Right lobe of liver (tissue), 4 donors: Measurements from ENCODE around the gene TLX1.

Experiments
- POLR2A ChIP-seq: fragments of 450-650 bp; IDR thresholded peaks from one replicate; pipeline ENCODE4 v1.6.1; 2017; ENCODE audit warnings: antibody characterized with exemption, mild to moderate bottlenecking
- TF ChIP-seq, protein P1 (sequence below), 4 donors: fragments of 200-600 bp in 3 of 4; fragments of 450-650 bp in 1 of 4; IDR thresholded peaks; one replicate each; pipeline versions ENCODE4 v1.5.1 to v1.8.0; 2016 to 2022; ENCODE audit warnings: antibody characterized with exemption in 4 of 4, mild to moderate bottlenecking in 2 of 4
- donor health status: DM: no; HTN: no; CAD: no.
- donor health status: DM: no; HTN: no; CAD: no.
- donor health status: DM: no; HTN: yes; CAD: no.

DNA sequence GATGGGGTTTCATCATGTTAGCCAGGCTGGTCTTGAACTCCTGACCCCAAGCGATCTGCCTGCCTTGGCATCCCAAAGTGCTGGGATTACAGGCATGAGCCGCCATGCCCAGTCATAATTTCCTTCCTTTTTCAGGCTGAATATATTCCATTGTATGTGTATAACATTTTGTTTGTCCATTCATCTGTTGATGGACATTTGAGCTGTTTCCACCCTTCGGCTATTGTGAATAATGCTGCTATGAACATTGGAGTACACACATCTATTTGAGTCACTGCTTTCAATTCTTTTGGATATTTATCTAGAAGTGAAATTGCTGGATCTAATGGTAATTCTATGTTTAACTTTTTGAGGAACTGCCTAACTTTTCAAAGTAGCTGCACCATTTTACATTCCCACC lies 34.6 kb downstream of the TLX1 start:
- TF ChIP-seq POLR2A = no peak
- TF ChIP-seq, protein P1, sequence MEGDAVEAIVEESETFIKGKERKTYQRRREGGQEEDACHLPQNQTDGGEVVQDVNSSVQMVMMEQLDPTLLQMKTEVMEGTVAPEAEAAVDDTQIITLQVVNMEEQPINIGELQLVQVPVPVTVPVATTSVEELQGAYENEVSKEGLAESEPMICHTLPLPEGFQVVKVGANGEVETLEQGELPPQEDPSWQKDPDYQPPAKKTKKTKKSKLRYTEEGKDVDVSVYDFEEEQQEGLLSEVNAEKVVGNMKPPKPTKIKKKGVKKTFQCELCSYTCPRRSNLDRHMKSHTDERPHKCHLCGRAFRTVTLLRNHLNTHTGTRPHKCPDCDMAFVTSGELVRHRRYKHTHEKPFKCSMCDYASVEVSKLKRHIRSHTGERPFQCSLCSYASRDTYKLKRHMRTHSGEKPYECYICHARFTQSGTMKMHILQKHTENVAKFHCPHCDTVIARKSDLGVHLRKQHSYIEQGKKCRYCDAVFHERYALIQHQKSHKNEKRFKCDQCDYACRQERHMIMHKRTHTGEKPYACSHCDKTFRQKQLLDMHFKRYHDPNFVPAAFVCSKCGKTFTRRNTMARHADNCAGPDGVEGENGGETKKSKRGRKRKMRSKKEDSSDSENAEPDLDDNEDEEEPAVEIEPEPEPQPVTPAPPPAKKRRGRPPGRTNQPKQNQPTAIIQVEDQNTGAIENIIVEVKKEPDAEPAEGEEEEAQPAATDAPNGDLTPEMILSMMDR (IDR thresholded peaks at IDR 0.05) = no peak
